ENCODE data around the gene SGK1. TPM values are rescaled to one million over a fixed set of nuclear protein-coding genes. Genes with fewer than 3 reads are reported as not detected.

The SGK1 gene
- polyA plus RNA-seq, 1 donor (not counting 4 experiments of a cell fraction or from before 2014, with no cell fraction given), result 156 TPM

- TF ChIP-seq EZH2 (IDR thresholded peaks at IDR 0.05; ENCODE audit: low read length), result no peak
- TF ChIP-seq, protein P1, sequence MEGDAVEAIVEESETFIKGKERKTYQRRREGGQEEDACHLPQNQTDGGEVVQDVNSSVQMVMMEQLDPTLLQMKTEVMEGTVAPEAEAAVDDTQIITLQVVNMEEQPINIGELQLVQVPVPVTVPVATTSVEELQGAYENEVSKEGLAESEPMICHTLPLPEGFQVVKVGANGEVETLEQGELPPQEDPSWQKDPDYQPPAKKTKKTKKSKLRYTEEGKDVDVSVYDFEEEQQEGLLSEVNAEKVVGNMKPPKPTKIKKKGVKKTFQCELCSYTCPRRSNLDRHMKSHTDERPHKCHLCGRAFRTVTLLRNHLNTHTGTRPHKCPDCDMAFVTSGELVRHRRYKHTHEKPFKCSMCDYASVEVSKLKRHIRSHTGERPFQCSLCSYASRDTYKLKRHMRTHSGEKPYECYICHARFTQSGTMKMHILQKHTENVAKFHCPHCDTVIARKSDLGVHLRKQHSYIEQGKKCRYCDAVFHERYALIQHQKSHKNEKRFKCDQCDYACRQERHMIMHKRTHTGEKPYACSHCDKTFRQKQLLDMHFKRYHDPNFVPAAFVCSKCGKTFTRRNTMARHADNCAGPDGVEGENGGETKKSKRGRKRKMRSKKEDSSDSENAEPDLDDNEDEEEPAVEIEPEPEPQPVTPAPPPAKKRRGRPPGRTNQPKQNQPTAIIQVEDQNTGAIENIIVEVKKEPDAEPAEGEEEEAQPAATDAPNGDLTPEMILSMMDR (optimal IDR thresholded peaks at IDR 0.05 in 1 of 3, IDR thresholded peaks at IDR 0.05 in 1 of 3, conservative IDR thresholded peaks at IDR 0.05 in 1 of 3; ENCODE audit: extremely low read depth in 1 of 3, insufficient read depth in 2 of 3, low read length in 3 of 3), result no peak
- H3K4me1 ChIP-seq (ENCODE audit: control insufficient read depth, extremely low read depth, insufficient read depth, low read length), result peaks cover 5% of the 10 kb centered on the region
- H3K27ac ChIP-seq (ENCODE audit: control insufficient read depth, insufficient read depth, low read length), result no peak overlapping the region
- no peaks in the 10 kb centered on the region for H3K9me3 ChIP-seq (ENCODE audit: control insufficient read depth, low read depth, low read length)
- no peaks in the 10 kb centered on the region for H3K79me2 ChIP-seq (ENCODE audit: control insufficient read depth, insufficient read depth, low read length)
- no peak for DNase-seq (ENCODE audit: low read depth, low spot score)
- no peak overlapping the region for H2AFZ ChIP-seq (ENCODE audit: control insufficient read depth, low read length)
- H4K20me1 ChIP-seq (ENCODE audit: control insufficient read depth, extremely low read depth, insufficient read depth, low read length), result no peaks in the 10 kb centered on the region
- no peak for FAIRE-seq
- H3K4me2 ChIP-seq (ENCODE audit: control insufficient read depth, extremely low read depth, insufficient read depth, low read depth, low read length), result no peak overlapping the region
- H3K9me1 ChIP-seq (ENCODE audit: control insufficient read depth, extremely low read depth, insufficient read depth, low read length), result no peaks in the 10 kb centered on the region
- H3K4me3 ChIP-seq (ENCODE audit: control insufficient read depth in 2 of 3, extremely low read depth in 1 of 3, insufficient read depth in 2 of 3, low read depth in 1 of 3, low read length in 3 of 3), result no peak overlapping the region
- H3K9ac ChIP-seq (ENCODE audit: control insufficient read depth, extremely low read depth, insufficient read depth, low read length), result no peak overlapping the region
- dilution Hi-C loops (cut with MboI; ENCODE audit: extremely low pct_ligation_motif_present, low sequenced_read_pairs), result no loop called here
- no peaks in the 10 kb centered on the region for H3K36me3 ChIP-seq (ENCODE audit: control insufficient read depth in 2 of 2, extremely low read depth in 1 of 2, insufficient read depth in 2 of 2, low read length in 2 of 2)
- no peaks in the 10 kb centered on the region for H3K27me3 ChIP-seq (ENCODE audit: control insufficient read depth, extremely low read depth, insufficient read depth, low read length)
Observed at GRCh38 chr6:134314006-134314821, 3.7 kb downstream of the SGK1 start.

DNA sequence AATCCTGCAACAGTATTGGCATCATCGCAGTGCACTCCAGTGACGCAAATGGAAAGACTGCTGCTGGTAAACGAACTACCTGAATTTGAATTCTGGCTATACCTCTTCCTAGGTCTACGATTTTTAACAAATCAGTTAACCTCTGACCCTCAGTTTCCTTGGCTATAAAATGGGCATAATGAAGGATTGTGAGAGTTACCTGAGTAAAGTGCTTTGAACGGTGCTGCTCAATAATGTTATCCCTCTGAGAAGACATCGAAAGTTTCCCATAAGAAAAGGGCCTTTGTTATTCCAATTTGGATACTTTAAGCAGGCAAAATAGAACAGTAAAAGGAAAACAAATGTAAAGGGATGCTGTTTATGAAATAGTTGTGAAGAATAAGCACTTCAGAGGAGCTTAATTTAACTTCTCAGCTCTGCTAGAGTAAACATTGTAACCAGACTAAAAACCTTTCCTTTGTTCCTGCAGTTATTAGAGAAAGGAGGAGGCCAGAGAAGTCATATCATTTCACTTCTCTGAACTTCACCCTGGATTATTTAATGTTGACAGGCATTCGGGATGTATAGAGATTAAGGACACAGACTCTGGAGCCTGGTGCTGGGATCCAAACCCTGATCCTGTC, 5.8 kb downstream of the SGK1 start:
- dilution Hi-C loops (cut with MboI; ENCODE audit: extremely low pct_ligation_motif_present, low sequenced_read_pairs), result no loop called here
- TF ChIP-seq EZH2 (IDR thresholded peaks at IDR 0.05; ENCODE audit: low read length), result no peak
- TF ChIP-seq, protein P1 (optimal IDR thresholded peaks at IDR 0.05 in 1 of 3, IDR thresholded peaks at IDR 0.05 in 1 of 3, conservative IDR thresholded peaks at IDR 0.05 in 1 of 3; ENCODE audit: extremely low read depth in 1 of 3, insufficient read depth in 2 of 3, low read length in 3 of 3), result no peak
- no peaks in the 10 kb centered on the region for H3K36me3 ChIP-seq (ENCODE audit: control insufficient read depth in 2 of 2, extremely low read depth in 1 of 2, insufficient read depth in 2 of 2, low read length in 2 of 2)
- no peaks in the 10 kb centered on the region for H3K9me1 ChIP-seq (ENCODE audit: control insufficient read depth, extremely low read depth, insufficient read depth, low read length)
- no peaks in the 10 kb centered on the region for H3K9me3 ChIP-seq (ENCODE audit: control insufficient read depth, low read depth, low read length)
- DNase-seq (ENCODE audit: low read depth, low spot score) (no peak), FAIRE-seq (no peak)
- H3K79me2 ChIP-seq (ENCODE audit: control insufficient read depth, insufficient read depth, low read length), result no peaks in the 10 kb centered on the region
- H3K9ac ChIP-seq (ENCODE audit: control insufficient read depth, extremely low read depth, insufficient read depth, low read length), result no peak overlapping the region
- no peaks in the 10 kb centered on the region for H4K20me1 ChIP-seq (ENCODE audit: control insufficient read depth, extremely low read depth, insufficient read depth, low read length)
- no peak overlapping the region for H3K27ac ChIP-seq (ENCODE audit: control insufficient read depth, insufficient read depth, low read length)
- H3K4me3 ChIP-seq (ENCODE audit: control insufficient read depth in 2 of 3, extremely low read depth in 1 of 3, insufficient read depth in 2 of 3, low read depth in 1 of 3, low read length in 3 of 3), result no peak overlapping the region
- H3K27me3 ChIP-seq (ENCODE audit: control insufficient read depth, extremely low read depth, insufficient read depth, low read length), result no peaks in the 10 kb centered on the region
- H3K4me1 ChIP-seq (ENCODE audit: control insufficient read depth, extremely low read depth, insufficient read depth, low read length), result peaks cover 1% of the 10 kb centered on the region
- H2AFZ ChIP-seq (ENCODE audit: control insufficient read depth, low read length), result no peak overlapping the region
- no peak overlapping the region for H3K4me2 ChIP-seq (ENCODE audit: control insufficient read depth, extremely low read depth, insufficient read depth, low read depth, low read length)

All from keratinocyte (primary cell).